Measurements from ENCODE around the gene DLGAP4.

The DLGAP4 gene

GRCh38 chr20:36308986-36309385 lies 2.8 kb downstream of the DLGAP4 start:
- DNase-seq: no peak

DNA sequence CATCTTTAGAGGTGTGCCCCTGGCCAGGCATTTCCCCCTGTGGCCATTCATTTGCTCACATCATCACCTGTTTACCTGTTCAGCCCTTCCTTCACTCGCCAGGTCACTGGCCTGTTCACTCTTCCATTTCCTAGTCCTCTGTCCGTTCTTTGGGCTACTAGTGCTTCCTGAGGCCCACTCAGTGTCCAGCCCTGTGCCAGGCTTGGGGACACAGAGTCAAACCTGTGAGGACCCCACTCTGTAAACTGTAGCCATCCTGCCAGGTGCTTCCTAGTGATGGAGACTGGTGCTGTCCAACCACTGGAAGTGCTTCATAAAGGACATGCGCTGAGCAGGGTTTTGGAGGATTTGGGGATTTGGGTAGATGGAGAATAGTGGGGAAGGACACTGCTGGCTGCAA lies 3.5 kb downstream of the DLGAP4 start:
- no peak for DNase-seq

DNA sequence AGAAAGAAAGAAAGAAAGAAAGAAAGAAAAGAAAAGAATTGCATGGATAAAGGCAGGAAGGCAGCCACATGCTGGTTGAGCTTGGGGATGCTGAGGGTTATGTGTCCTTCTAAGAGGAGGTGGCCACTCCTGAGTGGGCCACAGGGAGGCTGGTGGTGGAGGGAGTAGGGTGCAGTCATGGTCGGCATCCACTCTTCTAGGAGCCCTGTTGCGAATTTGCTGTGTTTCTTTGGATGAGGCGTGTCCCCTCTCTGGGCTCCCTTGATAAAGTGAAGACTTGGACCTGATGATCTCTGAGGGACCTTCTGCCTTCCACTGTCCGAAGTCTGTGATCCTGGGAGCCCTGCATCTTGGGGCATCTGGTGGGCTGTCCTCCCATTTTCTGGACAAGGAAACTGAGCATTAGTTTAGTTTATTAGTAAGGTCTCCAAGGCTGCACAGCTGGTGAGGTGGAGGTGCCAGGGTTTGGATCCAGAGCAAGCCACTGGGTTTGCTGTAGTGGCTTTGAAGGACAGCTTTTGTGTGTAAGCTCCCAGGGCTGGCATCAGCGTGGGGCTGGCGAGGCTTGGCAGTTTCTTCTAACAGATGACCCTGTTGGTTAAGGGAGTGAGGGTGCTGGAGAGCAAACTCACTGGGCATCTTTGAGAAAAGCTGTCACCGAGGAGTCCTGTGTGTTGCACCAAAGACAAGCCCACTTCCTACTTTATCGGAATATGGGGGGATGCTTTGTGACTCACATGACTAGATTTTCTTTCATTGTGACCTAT lies 4.3 kb downstream of the DLGAP4 start:
- DNase-seq: no peak

DNA sequence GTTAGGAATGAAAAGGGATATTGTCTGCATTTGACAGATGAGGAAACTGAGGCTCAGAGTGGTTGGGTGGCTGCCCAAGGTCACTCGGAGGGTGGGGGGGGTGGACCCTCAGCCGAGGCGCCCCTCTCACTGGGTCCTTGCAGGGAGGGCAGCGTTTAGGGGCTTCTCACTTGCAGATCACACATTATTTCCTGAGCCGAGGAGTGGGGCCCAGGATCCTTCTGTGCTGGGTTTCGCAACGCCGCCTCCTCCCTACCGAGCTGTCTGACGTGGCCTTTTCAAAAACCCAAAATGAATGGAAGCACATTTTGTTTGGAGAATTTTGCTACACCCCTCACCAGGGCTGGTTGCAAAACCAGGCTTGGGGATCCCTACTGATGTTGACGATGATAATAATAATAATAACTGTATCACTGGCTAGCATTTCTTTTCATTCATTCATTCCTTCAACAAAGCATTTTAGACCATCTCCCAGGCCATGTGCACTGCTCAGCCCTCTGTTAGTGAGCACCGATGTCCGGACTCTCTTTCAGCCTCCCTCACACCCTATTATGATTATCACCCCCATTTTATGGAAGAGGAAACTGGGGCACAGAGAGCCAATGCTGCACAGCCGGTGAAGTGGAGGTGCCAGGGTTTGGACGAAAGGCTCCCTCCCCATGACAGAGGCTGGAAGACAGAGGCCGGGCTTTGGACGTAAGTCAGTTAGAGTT lies 5.2 kb downstream of the DLGAP4 start:
- no peak for DNase-seq

- no peak for DNase-seq
These were observed 6.0 kb downstream of the DLGAP4 start for GRCh38 chr20:36311854-36312723.

GRCh38 chr20:36312724-36313441 lies 6.7 kb downstream of the DLGAP4 start:
- no peak for DNase-seq

DNA sequence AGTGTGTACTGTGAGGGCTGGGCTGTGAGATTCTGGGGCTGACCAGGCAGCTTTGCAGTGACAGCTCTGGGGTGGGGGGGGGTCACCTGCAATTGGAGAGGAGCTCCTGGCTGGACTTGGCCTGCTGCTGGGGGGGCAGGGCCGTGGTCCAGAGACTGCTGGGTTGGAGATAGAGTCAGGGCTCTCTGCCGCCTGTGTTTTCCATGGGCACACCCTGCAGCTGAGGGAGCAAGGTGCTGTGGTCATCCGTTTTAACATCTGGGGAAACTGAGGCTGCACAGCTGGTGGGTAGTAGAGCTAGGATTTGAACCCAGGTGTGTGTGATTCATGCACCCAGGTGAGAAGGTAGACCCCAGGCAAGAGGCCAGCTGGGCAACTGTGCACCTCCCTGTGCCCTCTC lies 7.3 kb downstream of the DLGAP4 start:
- DNase-seq: no peak

GRCh38 chr20:36313926-36314325 lies 7.8 kb downstream of the DLGAP4 start:
- DNase-seq: no peak

GRCh38 chr20:36314734-36315544 lies 8.8 kb downstream of the DLGAP4 start:
- DNase-seq: no peak

DNA sequence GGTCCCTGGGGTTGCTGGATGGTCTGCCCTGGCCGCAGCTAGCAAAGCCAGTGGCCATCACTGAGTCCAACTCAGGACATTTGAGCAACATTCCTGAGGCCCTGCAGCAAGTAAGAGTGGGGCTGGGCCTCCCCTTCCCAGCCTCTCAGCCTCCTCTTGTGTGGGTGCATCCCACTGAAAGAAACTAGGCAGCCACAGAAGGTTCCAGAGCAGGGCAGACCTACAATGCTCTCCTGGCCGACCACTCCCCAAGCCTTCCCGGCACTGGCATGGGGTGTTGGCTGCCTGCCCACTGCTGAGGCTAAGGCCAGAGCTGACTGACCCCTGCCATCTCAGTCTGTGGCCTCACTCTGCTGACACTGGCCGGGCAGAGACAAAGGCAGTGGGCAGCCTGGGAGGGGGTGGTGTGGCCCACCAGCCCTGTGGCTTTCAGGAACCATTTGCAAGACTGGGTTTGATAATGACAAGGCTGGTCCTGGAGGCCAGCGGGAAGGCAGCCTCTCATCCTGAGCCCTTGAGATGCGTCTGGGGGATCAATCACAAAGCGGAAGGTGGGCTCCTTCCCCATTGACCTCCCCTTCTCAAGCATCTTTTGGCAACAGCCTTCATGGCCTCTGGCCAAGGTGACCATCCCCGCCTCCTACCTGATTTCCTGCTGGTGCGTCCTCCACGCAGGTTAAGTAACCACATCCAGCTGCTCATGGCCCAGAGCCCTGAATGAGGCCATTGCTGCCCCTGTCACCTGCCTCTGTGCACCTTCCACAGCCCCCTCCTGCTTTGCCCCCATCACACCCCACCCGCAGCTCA lies 9.6 kb downstream of the DLGAP4 start:
- no peak for DNase-seq

DNA sequence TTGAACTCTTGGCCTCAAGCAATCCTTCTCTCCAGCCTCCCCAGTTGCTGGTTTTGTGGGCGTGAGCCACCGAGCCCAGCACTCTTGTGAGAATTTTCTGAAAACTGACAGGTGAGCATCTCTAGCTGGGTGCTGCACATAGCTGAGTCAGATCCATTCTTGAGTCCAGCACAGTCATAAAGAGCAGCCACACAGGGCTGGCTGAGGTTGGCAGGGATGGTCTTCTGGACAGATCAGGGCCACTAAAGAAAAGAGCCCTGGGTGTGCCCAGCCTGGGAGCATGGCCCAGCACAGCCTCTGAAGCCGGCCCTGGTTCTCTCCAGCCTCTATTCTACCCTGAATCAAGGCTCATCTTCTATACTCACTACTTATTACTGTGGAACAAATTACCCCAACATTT lies 11.5 kb downstream of the DLGAP4 start:
- DNase-seq: no peak

DNA sequence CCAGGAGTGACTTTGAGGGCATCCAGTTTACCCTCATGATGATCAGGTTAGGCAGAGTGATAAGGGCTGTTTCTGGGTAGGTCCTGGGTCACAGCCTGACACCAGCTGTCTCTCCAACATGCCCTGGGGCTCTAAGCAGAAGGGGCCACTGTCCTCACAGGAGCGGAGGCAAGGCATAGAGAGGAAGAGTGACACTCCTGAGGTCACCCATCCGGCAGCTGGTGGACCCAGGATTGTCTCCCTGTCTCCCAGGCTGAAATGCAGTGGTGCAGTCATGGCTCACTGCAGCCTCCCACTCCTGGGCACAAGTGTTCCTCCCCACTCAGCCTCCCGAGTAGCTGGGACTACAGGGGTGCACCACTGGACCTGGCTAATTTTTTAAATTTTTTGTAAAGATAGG lies 12.0 kb downstream of the DLGAP4 start:
- no peak for DNase-seq

DNA sequence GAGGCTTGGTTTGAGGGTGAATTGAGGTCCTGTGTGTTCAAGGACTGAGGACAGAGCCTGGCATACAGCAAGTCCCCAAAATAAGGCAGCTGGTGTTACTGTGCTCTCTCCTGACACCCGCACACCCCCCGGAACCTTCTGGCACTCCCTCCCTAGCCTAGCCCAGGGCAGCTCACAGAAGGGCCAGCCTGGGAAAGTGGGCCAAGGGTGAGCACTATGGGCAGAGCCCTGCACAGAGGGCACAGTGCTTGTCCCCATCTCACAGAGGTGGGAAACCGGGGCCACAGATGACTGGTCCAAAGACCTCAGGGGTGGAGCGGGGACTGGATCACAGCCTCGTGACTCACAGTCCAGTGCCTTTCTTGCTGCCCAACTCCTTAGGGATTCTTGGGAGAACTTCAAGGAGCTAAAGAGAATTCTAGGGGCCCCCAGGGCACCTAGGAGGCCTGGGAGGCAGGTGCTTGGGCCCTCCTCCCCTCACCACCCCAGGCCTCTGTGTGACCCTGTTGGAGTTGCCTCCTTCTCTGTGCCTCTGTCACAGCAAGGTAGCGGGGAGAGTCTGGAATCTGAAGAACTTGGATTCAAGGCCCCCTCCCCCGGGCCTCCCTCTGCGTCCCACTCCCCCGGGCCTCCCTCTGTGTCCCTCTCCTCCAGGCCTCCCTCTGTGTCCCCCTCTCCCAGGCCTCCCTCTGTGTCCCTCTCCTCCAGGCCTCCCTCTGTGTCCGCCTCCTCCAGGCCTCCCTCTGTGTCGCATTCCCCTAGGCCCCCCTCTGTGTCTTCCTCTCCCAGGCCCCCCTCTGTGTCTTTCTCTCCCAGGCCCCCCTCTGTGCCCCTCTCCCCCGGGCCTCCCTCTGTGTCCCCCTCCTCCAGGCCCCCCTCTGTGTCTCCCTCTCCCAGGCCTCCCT lies 13.5 kb downstream of the DLGAP4 start:
- DNase-seq: no peak

DNA sequence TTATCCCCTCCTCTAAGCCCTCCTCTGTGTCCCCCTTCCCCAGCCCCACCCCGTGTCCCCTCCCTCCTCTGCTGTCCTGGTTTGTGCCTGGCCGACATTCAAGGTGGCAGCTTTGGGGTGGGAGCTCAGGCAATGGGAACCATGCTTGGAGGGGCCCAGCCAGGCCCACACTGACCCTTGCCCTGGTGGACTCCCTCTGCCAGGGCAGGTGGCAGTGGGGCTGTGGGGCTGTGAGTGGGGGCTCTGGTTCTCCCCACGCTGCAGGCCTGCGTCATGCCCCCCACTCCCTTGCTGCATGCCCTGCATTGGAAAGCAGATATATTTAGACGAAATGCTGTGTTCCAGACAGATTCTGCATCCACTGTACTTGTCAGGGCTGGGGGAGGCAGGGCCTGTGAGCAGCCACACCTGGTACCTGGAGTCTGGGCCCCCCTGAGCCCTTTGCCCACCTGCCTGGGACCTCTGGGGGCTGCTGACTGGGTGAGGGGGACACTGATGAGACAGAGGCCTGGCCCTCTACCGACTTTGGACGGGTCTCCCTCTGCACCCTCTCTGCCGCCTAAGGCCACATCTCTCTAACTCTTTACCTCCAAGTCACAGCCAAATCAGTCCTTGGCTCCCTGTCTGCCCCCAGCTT lies 14.2 kb downstream of the DLGAP4 start:
- no peak for DNase-seq

GRCh38 chr20:36320898-36321695 lies 15.0 kb downstream of the DLGAP4 start:
- no peak for DNase-seq

DNA sequence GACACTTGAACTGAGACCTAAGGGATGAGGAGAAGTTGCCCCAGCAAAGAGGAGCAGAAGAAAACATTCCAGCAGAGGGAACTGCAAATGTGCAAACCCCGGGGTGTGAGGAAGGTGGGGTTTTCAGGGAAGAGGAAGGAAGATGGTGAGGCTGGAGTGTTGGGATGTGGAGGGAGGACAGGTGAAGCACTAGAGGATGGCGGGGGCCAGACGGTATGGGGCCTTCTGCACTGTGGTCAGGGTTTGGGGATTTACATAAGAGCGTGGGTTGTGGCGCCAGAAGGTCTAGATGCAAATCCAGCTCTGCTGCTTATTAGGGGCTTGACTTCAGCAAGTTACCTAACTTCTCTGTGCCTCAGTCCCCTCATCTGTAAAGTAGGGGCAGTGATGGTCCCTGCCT lies 16.0 kb downstream of the DLGAP4 start:
- no peak for DNase-seq

DNA sequence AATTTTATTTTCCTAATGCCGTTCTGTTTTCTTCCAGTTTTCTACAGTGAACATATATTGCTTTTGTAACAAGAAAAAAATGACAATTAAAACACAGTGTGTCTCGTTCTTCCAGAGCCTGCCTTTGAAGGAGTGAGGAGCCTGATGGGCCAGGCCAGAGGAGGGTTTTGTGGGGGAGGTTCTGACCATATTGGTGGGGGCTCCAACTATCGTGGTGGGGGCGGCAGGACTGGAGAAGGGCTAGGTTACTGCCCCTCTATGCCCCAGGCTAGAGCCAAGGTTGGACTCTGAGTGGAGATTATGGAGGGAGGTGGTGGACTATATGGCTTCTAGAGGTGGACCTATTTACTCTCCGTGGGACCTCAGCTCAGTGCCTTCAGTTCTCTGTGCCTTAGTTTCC lies 24.0 kb downstream of the DLGAP4 start:
- DNase-seq: no peak

GRCh38 chr20:36331209-36331608 lies 25.1 kb downstream of the DLGAP4 start:
- DNase-seq: no peak

DNA sequence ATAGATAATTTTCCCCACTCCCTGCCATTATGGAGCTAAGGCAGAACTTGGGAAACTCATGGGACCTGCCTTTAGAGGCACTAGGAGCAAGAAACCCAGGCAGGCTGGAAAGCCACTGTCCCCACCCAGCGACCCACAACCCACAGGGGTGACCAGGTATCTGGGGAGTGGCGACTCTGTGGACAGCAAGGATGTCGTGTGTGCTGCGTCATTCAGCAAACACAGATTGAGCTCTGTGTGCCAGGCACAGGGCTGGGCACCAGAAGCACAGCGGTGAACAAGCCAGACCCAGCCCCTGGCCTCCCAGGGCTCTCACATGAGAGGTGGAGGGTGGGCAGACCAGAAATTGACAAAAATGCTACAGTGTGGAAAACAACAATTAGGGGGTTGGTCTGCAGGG lies 27.7 kb downstream of the DLGAP4 start:
- no peak for DNase-seq

Data from OCI-M1 (cell line).